ENCODE measurements around the gene FOXI2.

Gene FOXI2

GRCh38 chr10:127744956-127745355, 8.0 kb downstream of the FOXI2 start:
- Histone ChIP-seq H3K9me2 (ENCODE audit: low read depth, low read length) (no peaks in the 10 kb centered on the region), H3K27ac (ENCODE audit: low read depth, low read length, poor library complexity, severe bottlenecking) (no peak overlapping the region), H3K9ac (ENCODE audit: low read length) (no peak overlapping the region), H3K4me2 (ENCODE audit: low read length) (no peak overlapping the region), H3K4me3 (ENCODE audit: low read depth, low read length, poor library complexity, severe bottlenecking) (no peak overlapping the region), H3K4me1 (ENCODE audit: insufficient read depth, low read length, severe bottlenecking) (no peaks in the 10 kb centered on the region), H3F3A (ENCODE audit: insufficient read depth, low read length) (no peaks in the 10 kb centered on the region), H2AFZ (ENCODE audit: low read length) (no peak overlapping the region), H3K36me3 (ENCODE audit: insufficient read depth, low read length) (no peaks in the 10 kb centered on the region), H3K27me3 (ENCODE audit: insufficient read depth, low read length) (no peaks in the 10 kb centered on the region), H3K9me3 (ENCODE audit: low read length) (no peaks in the 10 kb centered on the region), H3K79me2 (ENCODE audit: insufficient read depth, low read length) (no peaks in the 10 kb centered on the region), H4K20me1 (ENCODE audit: insufficient read depth, low read length) (no peaks in the 10 kb centered on the region)
- TF ChIP-seq, protein P1, sequence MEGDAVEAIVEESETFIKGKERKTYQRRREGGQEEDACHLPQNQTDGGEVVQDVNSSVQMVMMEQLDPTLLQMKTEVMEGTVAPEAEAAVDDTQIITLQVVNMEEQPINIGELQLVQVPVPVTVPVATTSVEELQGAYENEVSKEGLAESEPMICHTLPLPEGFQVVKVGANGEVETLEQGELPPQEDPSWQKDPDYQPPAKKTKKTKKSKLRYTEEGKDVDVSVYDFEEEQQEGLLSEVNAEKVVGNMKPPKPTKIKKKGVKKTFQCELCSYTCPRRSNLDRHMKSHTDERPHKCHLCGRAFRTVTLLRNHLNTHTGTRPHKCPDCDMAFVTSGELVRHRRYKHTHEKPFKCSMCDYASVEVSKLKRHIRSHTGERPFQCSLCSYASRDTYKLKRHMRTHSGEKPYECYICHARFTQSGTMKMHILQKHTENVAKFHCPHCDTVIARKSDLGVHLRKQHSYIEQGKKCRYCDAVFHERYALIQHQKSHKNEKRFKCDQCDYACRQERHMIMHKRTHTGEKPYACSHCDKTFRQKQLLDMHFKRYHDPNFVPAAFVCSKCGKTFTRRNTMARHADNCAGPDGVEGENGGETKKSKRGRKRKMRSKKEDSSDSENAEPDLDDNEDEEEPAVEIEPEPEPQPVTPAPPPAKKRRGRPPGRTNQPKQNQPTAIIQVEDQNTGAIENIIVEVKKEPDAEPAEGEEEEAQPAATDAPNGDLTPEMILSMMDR (IDR thresholded peaks at IDR 0.05; ENCODE audit: low read length), result no peak
- TF ChIP-seq EZH2 (IDR thresholded peaks at IDR 0.05; ENCODE audit: borderline replicate concordance, low read length), result no peak

DNA sequence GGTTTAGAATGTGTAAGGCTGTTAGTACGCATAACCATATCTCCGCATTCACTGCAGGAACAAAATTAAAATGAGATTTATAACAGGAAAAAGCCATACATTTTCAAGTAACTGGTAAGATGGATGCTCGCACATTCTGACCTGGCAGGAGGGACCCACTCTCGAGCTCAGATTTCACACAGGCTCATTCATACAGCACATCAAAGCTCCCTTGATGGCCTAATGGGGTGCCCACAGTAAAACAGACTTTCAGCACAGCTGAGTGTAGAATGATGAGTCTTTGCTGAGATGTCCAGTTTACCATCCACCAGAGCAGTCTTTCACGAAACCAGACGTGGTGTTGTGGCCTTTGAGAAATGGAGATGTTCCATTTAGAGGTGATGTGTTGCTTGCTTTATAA, 8.9 kb downstream of the FOXI2 start:
- Histone ChIP-seq H3K79me2 (ENCODE audit: insufficient read depth, low read length) (no peaks in the 10 kb centered on the region), H3F3A (ENCODE audit: insufficient read depth, low read length) (no peaks in the 10 kb centered on the region), H3K36me3 (ENCODE audit: insufficient read depth, low read length) (no peaks in the 10 kb centered on the region), H3K4me3 (ENCODE audit: low read depth, low read length, poor library complexity, severe bottlenecking) (no peak overlapping the region), H3K27me3 (ENCODE audit: insufficient read depth, low read length) (no peaks in the 10 kb centered on the region), H3K9me3 (ENCODE audit: low read length) (no peaks in the 10 kb centered on the region), H4K20me1 (ENCODE audit: insufficient read depth, low read length) (no peaks in the 10 kb centered on the region), H3K4me2 (ENCODE audit: low read length) (no peak overlapping the region), H3K4me1 (ENCODE audit: insufficient read depth, low read length, severe bottlenecking) (no peaks in the 10 kb centered on the region), H3K9me2 (ENCODE audit: low read depth, low read length) (no peaks in the 10 kb centered on the region), H3K9ac (ENCODE audit: low read length) (no peak overlapping the region), H3K27ac (ENCODE audit: low read depth, low read length, poor library complexity, severe bottlenecking) (no peak overlapping the region), H2AFZ (ENCODE audit: low read length) (no peak overlapping the region)
- no peak for TF ChIP-seq EZH2 (IDR thresholded peaks at IDR 0.05; ENCODE audit: borderline replicate concordance, low read length)
- TF ChIP-seq, protein P1 (IDR thresholded peaks at IDR 0.05; ENCODE audit: low read length), result no peak

GRCh38 chr10:127755753-127756152, 18.8 kb downstream of the FOXI2 start:
- H2AFZ ChIP-seq (ENCODE audit: low read length), result no peak overlapping the region
- H3K36me3 ChIP-seq (ENCODE audit: insufficient read depth, low read length), result no peaks in the 10 kb centered on the region
- no peak overlapping the region for H3K27ac ChIP-seq (ENCODE audit: low read depth, low read length, poor library complexity, severe bottlenecking)
- H3K79me2 ChIP-seq (ENCODE audit: insufficient read depth, low read length), result no peaks in the 10 kb centered on the region
- H3K4me2 ChIP-seq (ENCODE audit: low read length), result no peak overlapping the region
- no peaks in the 10 kb centered on the region for H3F3A ChIP-seq (ENCODE audit: insufficient read depth, low read length)
- H3K4me1 ChIP-seq (ENCODE audit: insufficient read depth, low read length, severe bottlenecking), result no peaks in the 10 kb centered on the region
- H3K9me3 ChIP-seq (ENCODE audit: low read length), result no peaks in the 10 kb centered on the region
- H3K4me3 ChIP-seq (ENCODE audit: low read depth, low read length, poor library complexity, severe bottlenecking), result no peak overlapping the region
- no peaks in the 10 kb centered on the region for H4K20me1 ChIP-seq (ENCODE audit: insufficient read depth, low read length)
- TF ChIP-seq EZH2 (IDR thresholded peaks at IDR 0.05; ENCODE audit: borderline replicate concordance, low read length), result no peak
- TF ChIP-seq, protein P1 (IDR thresholded peaks at IDR 0.05; ENCODE audit: low read length), result no peak
- H3K27me3 ChIP-seq (ENCODE audit: insufficient read depth, low read length), result no peaks in the 10 kb centered on the region
- H3K9ac ChIP-seq (ENCODE audit: low read length), result no peak overlapping the region
- H3K9me2 ChIP-seq (ENCODE audit: low read depth, low read length), result no peaks in the 10 kb centered on the region

Data from OCI-LY1 (cell line).